GM12892 (cell line): ENCODE results near the gene RNF10.
"Not testable (repeated sequence)": the region's sequence is repeated elsewhere in the genome, so short reads cannot be mapped to it uniquely, and the experiment has no call there.

Source experiments
- DNase-seq: peaks from one replicate; pipeline ENCODE4 v3.0.0; 2011; ENCODE audit not compliant: insufficient read length
- FAIRE-seq: peaks from 2 replicates; lab custom pipeline; 2011; peaks lifted over from hg19 to GRCh38; lab: Jason Lieb, UNC
- POLR2A ChIP-seq: IDR thresholded peaks from 2 replicates; pipeline ENCODE4 v1.6.1; 2011; ENCODE audit warnings: low read depth, low read length, control low read depth
- POLR2AphosphoS5 ChIP-seq: IDR thresholded peaks from 2 replicates; pipeline ENCODE4 v1.6.1; 2011; ENCODE audit warnings: low read depth, low read length, control low read depth
- TAF1 ChIP-seq: IDR thresholded peaks from 2 replicates; pipeline ENCODE4 v1.6.1; 2011; ENCODE audit warnings: low read depth, mild to moderate bottlenecking, control low read depth, low read length, borderline replicate concordance

The RNF10 gene

DNA sequence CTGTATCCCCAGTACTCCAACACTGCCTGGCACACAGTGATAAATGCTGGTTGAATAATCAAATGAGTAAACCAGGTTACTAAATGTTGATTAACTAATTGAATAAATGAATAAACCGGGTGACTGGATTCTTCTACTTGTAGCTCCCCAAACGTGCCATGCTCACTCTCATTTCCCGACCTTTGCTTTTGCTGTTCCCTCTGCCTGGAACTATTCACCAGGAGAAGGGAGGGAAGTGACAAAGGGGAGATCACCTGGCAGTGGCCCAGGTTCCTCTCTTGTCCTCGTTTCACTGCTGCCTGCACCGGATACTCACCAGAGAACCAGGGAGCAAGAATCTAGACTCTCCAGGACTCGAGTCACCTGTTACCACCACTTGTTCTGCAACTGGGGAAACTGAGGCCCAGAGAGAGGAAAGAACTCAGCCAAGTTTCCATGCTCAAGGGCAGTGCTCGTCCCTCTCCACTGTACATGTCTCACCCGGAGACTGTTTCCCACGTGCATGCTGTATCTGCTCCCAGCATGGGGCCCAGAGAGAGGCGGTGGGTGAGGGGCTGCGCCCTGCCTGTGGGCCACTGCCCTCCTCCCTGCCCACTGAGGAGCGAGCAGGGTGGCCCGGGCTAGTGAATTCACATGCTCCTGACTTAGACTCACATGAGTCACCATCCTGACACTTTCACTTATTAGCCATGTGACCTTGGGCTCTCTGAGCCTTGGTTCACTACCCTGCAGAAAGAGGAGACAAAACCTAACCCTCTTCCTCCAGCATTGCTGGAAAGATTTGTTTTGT, 64.7 kb downstream of the RNF10 start:
- DNase-seq (no peak), FAIRE-seq (no peak)
- TF ChIP-seq POLR2AphosphoS5 (no peak), TAF1 (no peak), POLR2A (no peak)

DNA sequence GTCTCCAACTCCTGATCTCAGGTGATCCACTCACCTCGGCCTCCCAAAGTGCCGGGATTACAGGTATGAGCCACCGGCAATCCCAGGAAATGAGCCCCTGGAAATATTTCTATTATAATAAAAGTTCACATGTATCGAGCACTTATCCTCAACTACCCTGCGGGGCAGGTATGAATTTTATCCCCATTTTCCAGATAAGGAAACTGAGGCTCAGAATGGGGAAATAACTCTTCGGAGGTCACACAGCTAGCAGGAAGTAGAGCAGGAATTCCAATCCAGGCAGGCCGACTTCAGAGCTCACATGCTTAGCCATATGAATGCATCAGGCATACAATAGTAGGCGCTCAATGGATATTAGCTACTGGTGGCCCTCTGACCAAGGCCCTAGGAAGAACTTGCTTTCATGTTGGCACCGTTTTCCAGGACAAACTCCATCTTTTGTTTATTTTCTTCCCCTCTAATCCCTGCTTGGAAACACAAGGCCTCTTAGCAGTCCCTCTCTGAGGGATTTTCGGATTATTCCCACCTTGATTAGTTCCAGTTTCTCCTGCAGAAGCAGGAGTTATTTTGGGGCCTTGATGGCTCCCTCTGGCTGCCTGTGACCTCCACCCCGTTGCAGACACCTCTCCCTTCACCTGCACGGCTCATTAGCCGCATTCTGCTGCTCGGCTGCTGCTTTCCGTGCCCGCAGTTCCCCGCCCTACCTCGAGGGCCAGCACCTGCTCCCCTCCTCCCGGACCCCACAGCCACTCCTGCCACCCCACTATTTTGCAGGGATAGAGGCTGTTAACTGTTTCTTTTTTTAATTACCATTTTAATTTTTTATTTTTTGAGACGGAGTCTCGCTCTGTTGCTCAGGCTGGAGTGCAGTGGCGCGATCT, 65.8 kb downstream of the RNF10 start:
- FAIRE-seq = no peak
- TF ChIP-seq TAF1 = no peak
- TF ChIP-seq POLR2AphosphoS5 = no peak
- TF ChIP-seq POLR2A = no peak
- no peak for DNase-seq

GRCh38 chr12:120602416-120602815, 68.3 kb downstream of the RNF10 start:
- FAIRE-seq, DNase-seq: not testable (repeated sequence)

GRCh38 chr12:120610560-120610959, 76.4 kb downstream of the RNF10 start:
- TF ChIP-seq POLR2A (no peak), POLR2AphosphoS5 (no peak), TAF1 (no peak)
- no peak for DNase-seq
- no peak for FAIRE-seq

DNA sequence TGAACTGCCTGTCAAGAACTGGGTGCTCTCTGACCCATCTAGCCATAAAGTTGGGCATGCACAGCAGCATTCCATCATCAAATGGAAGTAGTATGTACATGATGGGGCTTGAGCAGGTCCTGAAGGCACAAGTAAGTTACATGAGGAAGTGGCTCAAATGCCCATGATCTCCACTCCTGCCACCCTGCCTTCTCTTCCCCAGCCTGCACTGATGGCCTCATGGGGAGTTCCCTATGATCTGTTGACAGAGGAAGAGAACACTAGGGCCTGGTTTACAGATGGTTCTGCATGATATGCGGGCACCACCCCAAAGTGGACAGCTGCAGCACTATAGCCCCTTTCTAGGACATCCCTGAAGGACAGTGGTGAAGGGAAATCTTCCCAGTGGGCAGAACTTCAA, 77.4 kb downstream of the RNF10 start:
- not testable (repeated sequence) for DNase-seq, FAIRE-seq

GRCh38 chr12:120614848-120615247, 80.7 kb downstream of the RNF10 start:
- no peak for FAIRE-seq

GRCh38 chr12:120617193-120617592, 83.0 kb downstream of the RNF10 start:
- DNase-seq, FAIRE-seq: not testable (repeated sequence)

More at GRCh38 chr12:120614848-120615247, 80.7 kb downstream of the RNF10 start:
- TF ChIP-seq POLR2A = no peak
- no peak for TF ChIP-seq TAF1
- no peak for TF ChIP-seq POLR2AphosphoS5
- DNase-seq = no peak

DNA sequence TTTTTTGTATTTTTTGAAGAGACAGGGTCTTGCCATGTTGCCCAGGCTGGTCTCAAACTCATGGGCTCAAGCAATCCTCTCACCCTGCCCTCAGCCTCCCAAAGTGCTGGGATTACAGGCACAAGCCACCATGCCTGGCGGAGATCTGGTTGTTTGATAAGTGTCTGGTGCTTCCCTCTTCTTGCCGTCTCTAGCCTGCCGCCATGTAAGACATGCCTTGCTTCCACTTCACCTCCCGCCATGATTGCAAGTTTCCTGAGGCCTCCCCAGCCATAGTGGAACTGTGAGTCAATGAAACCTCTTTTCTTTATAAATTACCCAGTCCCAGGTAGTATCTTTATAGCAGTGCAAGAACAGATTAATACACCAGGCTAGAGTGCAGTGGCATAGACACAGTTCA, 83.6 kb downstream of the RNF10 start:
- FAIRE-seq = not testable (repeated sequence)

GRCh38 chr12:120618954-120619615, 84.9 kb downstream of the RNF10 start:
- FAIRE-seq (no peak), DNase-seq (no peak)
- TF ChIP-seq POLR2AphosphoS5 (no peak), POLR2A (no peak), TAF1 (no peak)

More for the DNA sequence above, 83.6 kb downstream of the RNF10 start:
- not testable (repeated sequence) for DNase-seq

DNA sequence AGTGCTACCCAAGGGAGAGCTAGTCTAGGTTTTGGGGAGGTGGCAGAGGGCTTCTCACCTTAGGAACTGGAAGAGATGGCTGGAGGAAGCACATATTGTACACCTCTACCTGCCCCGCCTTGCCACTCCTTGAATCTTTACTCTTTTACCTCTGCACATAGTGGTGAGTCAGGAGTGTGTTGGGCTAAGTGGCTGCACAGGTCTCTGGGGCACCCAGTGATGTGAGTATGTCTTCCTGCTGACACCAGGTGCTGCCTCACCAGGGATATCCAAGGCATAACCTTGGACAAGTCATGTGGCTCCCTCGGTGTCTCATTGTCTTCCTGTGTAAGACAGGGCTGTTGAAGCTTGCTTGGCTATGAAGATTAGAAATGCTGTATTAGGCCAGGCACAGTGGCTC, 86.5 kb downstream of the RNF10 start:
- DNase-seq (no peak), FAIRE-seq (no peak)
- TF ChIP-seq POLR2A (no peak), TAF1 (no peak)

DNA sequence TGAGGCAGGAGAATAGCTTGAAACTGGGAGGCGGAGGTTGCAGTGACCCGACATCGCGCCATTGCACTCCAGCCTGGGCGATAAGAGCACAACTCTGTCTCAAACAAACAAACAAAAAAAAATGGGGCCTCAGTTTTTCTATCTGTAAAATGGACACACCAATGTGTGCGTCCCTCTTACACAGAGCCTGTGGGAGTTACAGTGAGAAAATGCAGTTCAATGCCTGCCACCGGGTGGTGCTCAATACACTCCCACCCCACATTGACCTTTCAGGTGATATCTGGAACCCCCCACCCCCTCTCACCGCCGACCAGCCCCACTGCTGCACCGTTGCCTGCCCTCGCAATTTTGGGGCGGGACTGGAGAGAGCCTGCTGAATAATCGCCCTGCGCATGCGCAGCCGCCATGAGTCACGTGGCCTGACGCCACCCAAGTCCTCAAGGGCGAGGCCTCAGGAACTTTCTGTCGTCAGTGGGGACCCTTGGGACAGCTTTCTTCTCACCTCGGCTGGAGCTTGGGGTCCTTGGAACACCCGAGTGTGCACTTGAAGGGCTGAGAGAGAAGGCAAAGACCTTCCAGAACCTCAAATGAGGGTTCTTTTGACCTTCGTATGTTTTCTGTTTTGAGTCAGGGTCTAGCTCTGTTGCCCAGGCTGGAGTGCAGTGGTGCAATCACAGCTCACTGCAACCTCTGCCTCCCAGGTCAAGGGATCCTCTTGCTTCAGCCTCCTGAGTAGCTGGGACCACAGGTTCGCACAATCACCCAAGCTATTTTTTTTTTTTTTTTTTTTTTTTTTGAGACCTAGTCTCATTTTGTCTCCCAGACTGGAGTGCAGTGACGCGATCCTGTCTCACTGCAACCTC, 91.6 kb downstream of the RNF10 start:
- no peak for DNase-seq
- FAIRE-seq = no peak

More for the DNA sequence above, 91.6 kb downstream of the RNF10 start:
- no peak for TF ChIP-seq TAF1
- no peak for TF ChIP-seq POLR2A
- no peak for TF ChIP-seq POLR2AphosphoS5
